ENCODE results near the gene C12orf76.
A peak's percentile ranks its signal among the peaks of the same experiment; 100 is the strongest.

Gene C12orf76

DNA sequence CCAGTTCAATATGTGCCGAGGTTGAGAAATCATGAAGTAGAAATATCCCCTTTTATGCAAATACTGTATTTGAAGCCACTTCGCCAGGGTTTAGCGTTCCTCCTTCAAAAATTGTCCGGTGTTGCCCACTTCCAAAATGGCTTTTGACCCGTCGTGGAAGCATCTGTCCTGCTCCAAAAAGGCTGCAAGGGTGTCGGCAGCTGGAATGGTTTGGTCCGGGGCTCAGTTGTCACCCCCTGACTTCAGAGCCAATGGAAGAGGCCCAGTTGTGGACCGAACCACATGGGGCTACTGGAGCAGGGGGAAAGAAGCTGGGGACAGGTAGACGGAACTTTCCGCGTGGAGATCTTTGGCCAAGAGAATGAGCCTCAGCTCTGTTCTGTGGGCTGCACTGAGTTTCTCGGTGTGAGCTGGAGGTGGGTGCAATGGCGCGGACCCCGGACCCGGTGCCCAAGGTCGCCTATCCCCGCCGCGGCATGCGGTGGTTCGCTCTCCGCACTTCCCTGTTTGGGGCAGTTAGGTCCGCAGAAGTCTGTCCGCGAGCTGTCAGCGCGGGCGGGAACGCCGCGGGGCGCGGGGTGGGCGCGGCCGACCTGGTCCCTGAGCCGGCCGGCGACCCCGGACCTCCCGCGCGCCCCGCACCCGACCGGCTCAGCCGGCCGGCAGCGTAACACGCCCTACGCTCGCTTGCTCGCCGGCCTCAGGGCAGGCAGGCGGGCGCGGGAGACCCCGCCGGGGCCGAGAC lies 49.2 kb downstream of the C12orf76 start, which contains the start of gene ANKRD13A (continued):
- TF ChIP-seq, protein P1, sequence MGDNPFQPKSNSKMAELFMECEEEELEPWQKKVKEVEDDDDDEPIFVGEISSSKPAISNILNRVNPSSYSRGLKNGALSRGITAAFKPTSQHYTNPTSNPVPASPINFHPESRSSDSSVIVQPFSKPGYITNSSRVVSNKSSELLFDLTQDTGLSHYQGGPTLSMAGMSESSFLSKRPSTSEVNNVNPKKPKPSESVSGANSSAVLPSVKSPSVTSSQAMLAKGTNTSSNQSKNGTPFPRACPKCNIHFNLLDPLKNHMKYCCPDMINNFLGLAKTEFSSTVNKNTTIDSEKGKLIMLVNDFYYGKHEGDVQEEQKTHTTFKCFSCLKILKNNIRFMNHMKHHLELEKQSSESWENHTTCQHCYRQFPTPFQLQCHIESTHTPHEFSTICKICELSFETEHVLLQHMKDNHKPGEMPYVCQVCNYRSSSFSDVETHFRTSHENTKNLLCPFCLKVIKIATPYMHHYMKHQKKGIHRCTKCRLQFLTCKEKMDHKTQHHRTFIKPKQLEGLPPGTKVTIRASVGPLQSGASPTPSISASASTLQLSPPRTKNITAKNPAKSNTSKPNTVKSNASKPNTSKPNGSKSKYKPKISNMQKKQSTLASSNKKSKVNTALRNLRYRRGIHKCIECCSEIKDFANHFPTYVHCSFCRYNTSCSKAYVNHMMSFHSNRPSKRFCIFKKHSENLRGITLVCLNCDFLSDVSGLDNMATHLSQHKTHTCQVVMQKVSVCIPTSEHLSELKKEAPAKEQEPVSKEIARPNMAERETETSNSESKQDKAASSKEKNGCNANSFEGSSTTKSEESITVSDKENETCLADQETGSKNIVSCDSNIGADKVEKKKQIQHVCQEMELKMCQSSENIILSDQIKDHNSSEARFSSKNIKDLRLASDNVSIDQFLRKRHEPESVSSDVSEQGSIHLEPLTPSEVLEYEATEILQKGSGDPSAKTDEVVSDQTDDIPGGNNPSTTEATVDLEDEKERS (tag by site-specific recombination; IDR thresholded peaks at IDR 0.05) = no peak
- TF ChIP-seq ZNF626 (tag by site-specific recombination; IDR thresholded peaks at IDR 0.05) (no peak), ZBTB20 (tag by site-specific recombination; IDR thresholded peaks at IDR 0.05) (peak; percentile 74; the same call in 1 of the 2 replicates), ZNF776 (tag by site-specific recombination; IDR thresholded peaks at IDR 0.05; ENCODE audit: borderline replicate concordance) (no peak), SETDB1 (IDR thresholded peaks at IDR 0.05; ENCODE audit: insufficient read length, low read length) (no peak), ZNF843 (tag by site-specific recombination; IDR thresholded peaks at IDR 0.05) (peak; percentile 64)
- TF ChIP-seq, protein P2, sequence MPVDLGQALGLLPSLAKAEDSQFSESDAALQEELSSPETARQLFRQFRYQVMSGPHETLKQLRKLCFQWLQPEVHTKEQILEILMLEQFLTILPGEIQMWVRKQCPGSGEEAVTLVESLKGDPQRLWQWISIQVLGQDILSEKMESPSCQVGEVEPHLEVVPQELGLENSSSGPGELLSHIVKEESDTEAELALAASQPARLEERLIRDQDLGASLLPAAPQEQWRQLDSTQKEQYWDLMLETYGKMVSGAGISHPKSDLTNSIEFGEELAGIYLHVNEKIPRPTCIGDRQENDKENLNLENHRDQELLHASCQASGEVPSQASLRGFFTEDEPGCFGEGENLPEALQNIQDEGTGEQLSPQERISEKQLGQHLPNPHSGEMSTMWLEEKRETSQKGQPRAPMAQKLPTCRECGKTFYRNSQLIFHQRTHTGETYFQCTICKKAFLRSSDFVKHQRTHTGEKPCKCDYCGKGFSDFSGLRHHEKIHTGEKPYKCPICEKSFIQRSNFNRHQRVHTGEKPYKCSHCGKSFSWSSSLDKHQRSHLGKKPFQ (tag by site-specific recombination; IDR thresholded peaks at IDR 0.05) = no peak

DNA sequence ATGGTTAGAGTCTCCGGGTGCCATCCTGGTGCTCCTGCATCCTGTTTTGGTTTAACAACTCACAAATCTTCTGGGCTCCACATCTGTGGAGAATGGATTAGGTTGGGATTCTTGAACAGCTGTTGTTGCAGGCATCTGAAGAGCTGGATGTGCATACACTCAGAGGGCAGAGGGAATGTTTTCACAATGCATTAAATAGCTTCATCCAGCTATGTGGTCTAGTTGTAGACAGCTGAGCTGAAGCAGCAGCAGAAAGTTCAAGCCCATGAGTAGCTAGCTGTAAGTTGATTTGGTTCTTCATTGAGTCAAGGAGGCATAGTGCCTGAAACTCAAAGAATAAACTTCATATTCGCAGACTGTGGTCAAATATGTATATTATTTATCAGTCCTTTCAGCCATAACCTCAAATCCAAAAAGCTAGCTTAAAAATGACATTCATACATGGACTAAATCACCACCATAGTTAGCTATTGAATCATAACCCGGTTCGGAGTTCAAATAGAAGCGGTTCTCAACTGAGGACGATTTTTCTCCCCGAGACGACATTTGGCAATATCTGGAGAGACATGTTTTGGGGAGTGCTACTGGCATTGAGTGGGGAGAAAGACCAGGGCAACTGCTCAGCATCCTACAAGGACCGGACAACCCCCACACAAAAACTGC lies 50.0 kb downstream of the C12orf76 start:
- ChIA-PET CTCF (interaction anchor here (0.7 kb wide), 1 partner anchor 211 kb away, joined by 3 read pairs; no protein-coding TSS in a partner anchor), POLR2A (interaction anchor here (0.5 to 2.4 kb wide), 6 partner anchors 13 to 433 kb away, joined by 4 to 8 read pairs (median 4); no protein-coding TSS in a partner anchor)
- TF ChIP-seq ZNF660 (tag by site-specific recombination; IDR thresholded peaks at IDR 0.05) (no peak), IKZF3 (tag by site-specific recombination; IDR thresholded peaks at IDR 0.05) (0 out of 2 replicates have a peak, but pooled peaks have one; percentile 13), SCRT2 (tag by site-specific recombination; IDR thresholded peaks at IDR 0.05) (no peak), ZBTB17 (tag by site-specific recombination; IDR thresholded peaks at IDR 0.05) (peak; percentile 12)
- TF ChIP-seq, protein P3, sequence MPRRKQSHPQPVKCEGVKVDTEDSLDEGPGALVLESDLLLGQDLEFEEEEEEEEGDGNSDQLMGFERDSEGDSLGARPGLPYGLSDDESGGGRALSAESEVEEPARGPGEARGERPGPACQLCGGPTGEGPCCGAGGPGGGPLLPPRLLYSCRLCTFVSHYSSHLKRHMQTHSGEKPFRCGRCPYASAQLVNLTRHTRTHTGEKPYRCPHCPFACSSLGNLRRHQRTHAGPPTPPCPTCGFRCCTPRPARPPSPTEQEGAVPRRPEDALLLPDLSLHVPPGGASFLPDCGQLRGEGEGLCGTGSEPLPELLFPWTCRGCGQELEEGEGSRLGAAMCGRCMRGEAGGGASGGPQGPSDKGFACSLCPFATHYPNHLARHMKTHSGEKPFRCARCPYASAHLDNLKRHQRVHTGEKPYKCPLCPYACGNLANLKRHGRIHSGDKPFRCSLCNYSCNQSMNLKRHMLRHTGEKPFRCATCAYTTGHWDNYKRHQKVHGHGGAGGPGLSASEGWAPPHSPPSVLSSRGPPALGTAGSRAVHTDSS (tag by site-specific recombination; IDR thresholded peaks at IDR 0.05) = no peak
- peak overlapping the region; percentile 73 for H3K4me3 ChIP-seq (ENCODE audit: low read depth, low read length)
- no peaks in the 10 kb centered on the region for H3K4me1 ChIP-seq (ENCODE audit: control insufficient read depth, insufficient read depth, low read length)
- peaks cover 0 to 8% of the 10 kb centered on the region in 2 experiments; a peak in 1 of 3 replicates for H3K36me3 ChIP-seq (ENCODE audit: control insufficient read depth in 2 of 2, insufficient read depth in 1 of 2, low read length in 2 of 2)
- H3K27ac ChIP-seq (ENCODE audit: extremely low read depth, low read depth, low read length) = no peak overlapping the region
- H3K9me3 ChIP-seq (ENCODE audit: control insufficient read depth, insufficient read depth, low read depth, low read length) = no peaks in the 10 kb centered on the region

DNA sequence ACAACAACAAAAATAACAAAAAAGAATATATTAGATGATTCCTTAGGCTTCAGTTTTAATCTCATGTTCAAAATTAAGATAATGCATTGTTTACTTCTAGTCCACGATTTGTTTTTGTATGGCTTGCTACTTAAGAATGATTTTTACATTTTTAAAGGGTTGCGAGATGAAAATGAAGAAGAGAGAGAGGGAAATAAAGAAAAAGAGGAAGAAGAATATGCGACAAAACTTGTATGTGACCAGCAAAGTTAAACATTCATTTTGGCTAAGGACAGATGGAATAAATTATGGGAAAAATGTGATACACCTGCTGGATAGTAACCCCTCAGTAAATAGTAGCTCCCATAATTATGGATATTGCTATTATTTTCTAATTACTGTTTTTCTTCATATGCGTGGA lies 50.9 kb downstream of the C12orf76 start:
- CTCF ChIA-PET = no interaction called here
- Histone ChIP-seq H3K36me3 (ENCODE audit: control insufficient read depth in 2 of 2, insufficient read depth in 1 of 2, low read length in 2 of 2) (no peaks in the 10 kb centered on the region; a peak in 1 of 3 replicates), H3K9me3 (ENCODE audit: control insufficient read depth, insufficient read depth, low read depth, low read length) (no peaks in the 10 kb centered on the region), H3K4me1 (ENCODE audit: control insufficient read depth, insufficient read depth, low read length) (no peaks in the 10 kb centered on the region), H3K27ac (ENCODE audit: extremely low read depth, low read depth, low read length) (no peak overlapping the region), H3K4me3 (ENCODE audit: low read depth, low read length) (no peak overlapping the region)
- POLR2A ChIA-PET = interaction anchor here (2.4 kb wide), 1 partner anchor 14 kb away, joined by 7 read pairs; no protein-coding TSS in a partner anchor
- TF ChIP-seq ZSCAN30 (tag by site-specific recombination; IDR thresholded peaks at IDR 0.05) = no peak
- TF ChIP-seq ZNF654 (tag by site-specific recombination; IDR thresholded peaks at IDR 0.05; ENCODE audit: low read depth) = no peak
- TF ChIP-seq KLF8 (tag by site-specific recombination; IDR thresholded peaks at IDR 0.05) = no peak
- no peak for TF ChIP-seq ZFP37 (tag by site-specific recombination; IDR thresholded peaks at IDR 0.05)
- no peak for TF ChIP-seq SP2 (tag by site-specific recombination; IDR thresholded peaks at IDR 0.05)
- TF ChIP-seq ZNF169 (tag by site-specific recombination; IDR thresholded peaks at IDR 0.05) = no peak
- no peak for TF ChIP-seq GLIS2 (tag by site-specific recombination; IDR thresholded peaks at IDR 0.05)
- TF ChIP-seq ZNF629 (tag by site-specific recombination; IDR thresholded peaks at IDR 0.05) = no peak
- TF ChIP-seq, protein P4, sequence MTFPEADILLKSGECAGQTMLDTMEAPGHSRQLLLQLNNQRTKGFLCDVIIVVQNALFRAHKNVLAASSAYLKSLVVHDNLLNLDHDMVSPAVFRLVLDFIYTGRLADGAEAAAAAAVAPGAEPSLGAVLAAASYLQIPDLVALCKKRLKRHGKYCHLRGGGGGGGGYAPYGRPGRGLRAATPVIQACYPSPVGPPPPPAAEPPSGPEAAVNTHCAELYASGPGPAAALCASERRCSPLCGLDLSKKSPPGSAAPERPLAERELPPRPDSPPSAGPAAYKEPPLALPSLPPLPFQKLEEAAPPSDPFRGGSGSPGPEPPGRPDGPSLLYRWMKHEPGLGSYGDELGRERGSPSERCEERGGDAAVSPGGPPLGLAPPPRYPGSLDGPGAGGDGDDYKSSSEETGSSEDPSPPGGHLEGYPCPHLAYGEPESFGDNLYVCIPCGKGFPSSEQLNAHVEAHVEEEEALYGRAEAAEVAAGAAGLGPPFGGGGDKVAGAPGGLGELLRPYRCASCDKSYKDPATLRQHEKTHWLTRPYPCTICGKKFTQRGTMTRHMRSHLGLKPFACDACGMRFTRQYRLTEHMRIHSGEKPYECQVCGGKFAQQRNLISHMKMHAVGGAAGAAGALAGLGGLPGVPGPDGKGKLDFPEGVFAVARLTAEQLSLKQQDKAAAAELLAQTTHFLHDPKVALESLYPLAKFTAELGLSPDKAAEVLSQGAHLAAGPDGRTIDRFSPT (tag by site-specific recombination; IDR thresholded peaks at IDR 0.05) = no peak
- no peak for TF ChIP-seq ZNF114 (tag by site-specific recombination; IDR thresholded peaks at IDR 0.05)
- no peak for TF ChIP-seq ZNF175 (tag by site-specific recombination; IDR thresholded peaks at IDR 0.05)
- TF ChIP-seq ZNF707 (tag by site-specific recombination; IDR thresholded peaks at IDR 0.05) = no peak
- TF ChIP-seq ZNF2 (tag by site-specific recombination; IDR thresholded peaks at IDR 0.05) = no peak
- no peak for TF ChIP-seq ZNF843 (tag by site-specific recombination; IDR thresholded peaks at IDR 0.05)
